Activated T-cell treated with anti-CD3 and anti-CD28 coated beads, Interleukin-2, amount 50 U/mL, for 48 hours (primary cell): ENCODE data around the gene DDX51.

Source experiments
- DNase-seq, 2 experiments: peaks; one replicate each; pipeline ENCODE4 v3.0.0-alpha.2; 2020

Gene DDX51

GRCh38 chr12:132144115-132144809 lies at the start of gene DDX51, which contains the start of gene NOC4L:
DDX51 (minus strand) TSS chr12:132144319; CDS start chr12:132144296, 23 bp downstream.
NOC4L (plus strand) TSS chr12:132144457; CDS start chr12:132144489, 32 bp downstream.
- peak; percentile 97 to 98 for DNase-seq

- no peak for DNase-seq
Observed at GRCh38 chr12:132191715-132192553, 47.8 kb upstream of the DDX51 start.

- DNase-seq, result no peak
Observed at GRCh38 chr12:132190834-132191500, 46.8 kb upstream of the DDX51 start.

- no peak for DNase-seq
Observed at GRCh38 chr12:132190012-132190755, 46.1 kb upstream of the DDX51 start.

- peak; percentile 92 to 96 for DNase-seq
Observed at GRCh38 chr12:132189378-132190011, 45.4 kb upstream of the DDX51 start.

GRCh38 chr12:132188916-132189325 lies 44.8 kb upstream of the DDX51 start:
- DNase-seq, result peak in 1 of 2 experiments; percentile 39

GRCh38 chr12:132188451-132188901 lies 44.4 kb upstream of the DDX51 start:
- DNase-seq, result no peak

GRCh38 chr12:132187646-132188450 lies 43.7 kb upstream of the DDX51 start:
- DNase-seq, result no peak

GRCh38 chr12:132186857-132187620 lies 42.9 kb upstream of the DDX51 start:
- DNase-seq, result peak; percentile 46

GRCh38 chr12:132186208-132186856 lies 42.2 kb upstream of the DDX51 start:
- DNase-seq, result no peak

GRCh38 chr12:132185705-132186104 lies 41.6 kb upstream of the DDX51 start:
- no peak for DNase-seq

GRCh38 chr12:132182711-132183365 lies 38.7 kb upstream of the DDX51 start:
- no peak for DNase-seq

- DNase-seq, result no peak
Observed at GRCh38 chr12:132182206-132182710, 38.1 kb upstream of the DDX51 start.

GRCh38 chr12:132181570-132182200 lies 37.6 kb upstream of the DDX51 start:
- DNase-seq, result no peak

GRCh38 chr12:132180648-132181546 lies 36.8 kb upstream of the DDX51 start:
- DNase-seq, result no peak

- no peak for DNase-seq
Observed at GRCh38 chr12:132179431-132180362, 35.6 kb upstream of the DDX51 start.
